SK-N-SH (cell line): ENCODE measurements around the gene NUP35. TPM values are rescaled to one million over a fixed set of nuclear protein-coding genes. Genes with fewer than 3 reads are reported as not detected.

Experiments used
- CTCF ChIA-PET: fragments of 300-600, 350-600 bp; formaldehyde crosslinking; extraction: SDS; loops from one replicate; lab custom pipeline; 2021; lab: Yijun Ruan, JAX
- POLR2A ChIA-PET: fragments of 350-600 bp; sonication (Branson Sonifier 250); formaldehyde crosslinking; extraction: SDS; loops from one replicate; lab custom pipeline; 2020; ENCODE audit warnings: antibody characterized with exemption, inconsistent platforms; lab: Yijun Ruan, JAX
- DNase-seq: peaks from one replicate; pipeline ENCODE4 v3.0.0; 2012
- H2AFZ ChIP-seq: fragments of 200-600 bp; sonication (generic); 2 replicates; pipeline ENCODE4 v1.8.1; 2016; ENCODE audit warnings: antibody characterized with exemption, mild to moderate bottlenecking, low read depth
- H3F3A ChIP-seq: fragments of 200-600 bp; sonication (generic); replicated peaks from 2 replicates; pipeline ENCODE3; 2016; ENCODE audit warnings: antibody characterized with exemption, mild to moderate bottlenecking; ENCODE audit not compliant: insufficient read depth
- H3K27ac ChIP-seq, 2 experiments: fragments of 200-500 bp in 1 of 2; fragments of 200-600 bp in 1 of 2; sonication (Bioruptor generic) in 1 of 2; sonication (generic), shearing (Covaris generic) in 1 of 2; 2 replicates each; pipeline versions ENCODE4 v1.5.1 to v1.6.1; 2014 to 2016; ENCODE audit warnings: low read depth in 2 of 2, inconsistent platforms in 1 of 2, low read length in 1 of 2, mild to moderate bottlenecking in 1 of 2, mixed read lengths in 1 of 2
- H3K27me3 ChIP-seq: fragments of 200-600 bp; sonication (generic), shearing (Covaris generic); 2 replicates; pipeline ENCODE4 v1.6.1; 2016; ENCODE audit warnings: mixed run types; ENCODE audit not compliant: insufficient read depth
- H3K36me3 ChIP-seq, 2 experiments: fragments of 200-500 bp in 1 of 2; fragments of 200-600 bp in 1 of 2; sonication (Bioruptor generic) in 1 of 2; sonication (generic) in 1 of 2; replicated peaks in 1 of 2; 2 replicates each; pipeline versions ENCODE3 to v1.5.1; 2014 to 2016; ENCODE audit warnings: low read length in 1 of 2, mild to moderate bottlenecking in 1 of 2; ENCODE audit not compliant: insufficient read depth in 2 of 2, control insufficient read depth in 1 of 2
- H3K4me1 ChIP-seq, 2 experiments: fragments of 200-500 bp in 1 of 2; fragments of 200-600 bp in 1 of 2; sonication (Bioruptor generic) in 1 of 2; sonication (generic), shearing (Covaris generic) in 1 of 2; 2 replicates each; pipeline versions ENCODE4 v1.5.1 to v1.6.1; 2014 to 2016; ENCODE audit warnings: low read depth in 1 of 2, low read length in 1 of 2, mixed run types in 1 of 2; ENCODE audit not compliant: insufficient read depth in 2 of 2, control insufficient read depth in 1 of 2
- H3K4me2 ChIP-seq: fragments of 200-600 bp; sonication (generic), shearing (Covaris generic); 2 replicates; pipeline ENCODE4 v1.6.1; 2017; ENCODE audit warnings: mixed run types
- H3K4me3 ChIP-seq, 2 experiments: fragments of 200-500 bp in 1 of 2; fragments of 200-600 bp in 1 of 2; sonication (Bioruptor generic) in 1 of 2; sonication (generic), shearing (Covaris generic) in 1 of 2; 2 replicates each; pipeline versions ENCODE4 v1.5.1 to v1.8.1; 2014 to 2016; ENCODE audit warnings: low read depth in 2 of 2, inconsistent platforms in 1 of 2, low read length in 1 of 2, mild to moderate bottlenecking in 1 of 2, mixed read lengths in 1 of 2, moderate library complexity in 1 of 2
- H3K79me2 ChIP-seq: fragments of 200-600 bp; sonication (generic); 2 replicates; pipeline ENCODE4 v1.8.1; 2017; ENCODE audit warnings: mild to moderate bottlenecking; ENCODE audit not compliant: insufficient read depth
- H3K9ac ChIP-seq: fragments of 200-600 bp; sonication (generic); 2 replicates; pipeline ENCODE4 v1.6.1; 2017; ENCODE audit warnings: mixed run types
- H3K9me2 ChIP-seq: fragments of 200-600 bp; sonication (generic); 2 replicates; pipeline ENCODE4 v1.6.1; 2017; ENCODE audit warnings: mixed run types
- H3K9me3 ChIP-seq: fragments of 200-600 bp; sonication (generic); 2 replicates; pipeline ENCODE4 v1.6.1; 2017; ENCODE audit warnings: mixed run types, mild to moderate bottlenecking, moderate library complexity
- H4K20me1 ChIP-seq: fragments of 200-600 bp; sonication (generic); 2 replicates; pipeline ENCODE4 v1.6.1; 2017; ENCODE audit warnings: mild to moderate bottlenecking, mixed run types; ENCODE audit not compliant: insufficient read depth
- CHD2 ChIP-seq: fragments of 150-350 bp; IDR thresholded peaks from 2 replicates; pipeline ENCODE4 v1.6.1; 2018; ENCODE audit warnings: low read length; ENCODE audit not compliant: partially characterized antibody
- CTCF ChIP-seq: fragments of 200-600 bp; sonication (generic); IDR thresholded peaks from 2 replicates; pipeline ENCODE4 v1.6.1; 2017; ENCODE audit warnings: antibody characterized with exemption, mild to moderate bottlenecking, moderate library complexity
- ELF1 ChIP-seq: IDR thresholded peaks from 2 replicates; pipeline ENCODE4 v1.4.0; 2012
- EZH2phosphoT487 ChIP-seq: fragments of 200-600 bp; sonication (generic); IDR thresholded peaks from 2 replicates; pipeline ENCODE4 v1.6.1; 2017; ENCODE audit warnings: low read depth, mixed run types, mild to moderate bottlenecking, antibody characterized with exemption, moderate library complexity, borderline replicate concordance
- FOSL2 ChIP-seq: IDR thresholded peaks from 2 replicates; pipeline ENCODE4 v1.4.0; 2012; ENCODE audit warnings: low read depth, mild to moderate bottlenecking, moderate library complexity, borderline replicate concordance
- FOXJ3 ChIP-seq: sonication (generic); formaldehyde crosslinking; IDR thresholded peaks from 2 replicates; pipeline ENCODE4 v1.5.1; 2020; ENCODE audit warnings: mild to moderate bottlenecking, missing genetic modification reagents
- FOXM1 ChIP-seq: IDR thresholded peaks from 2 replicates; pipeline ENCODE4 v1.4.0; 2012; ENCODE audit warnings: low read depth, mild to moderate bottlenecking
- GABPA ChIP-seq: IDR thresholded peaks from 2 replicates; pipeline ENCODE4 v1.4.0; 2012; ENCODE audit warnings: low read depth, mild to moderate bottlenecking
- GATA2 ChIP-seq: sonication (generic); formaldehyde crosslinking; IDR thresholded peaks from 2 replicates; pipeline ENCODE4 v1.5.0; 2020; ENCODE audit warnings: mild to moderate bottlenecking, missing genetic modification reagents
- JUND ChIP-seq: IDR thresholded peaks from 2 replicates; pipeline ENCODE4 v1.4.0; 2012
- MAX ChIP-seq: IDR thresholded peaks from 2 replicates; pipeline ENCODE4 v1.4.0; 2012; ENCODE audit warnings: low read depth
- NRF1 ChIP-seq: IDR thresholded peaks from 2 replicates; pipeline ENCODE4 v1.6.1; 2012; ENCODE audit warnings: low read depth, mild to moderate bottlenecking, low read length
- POLR2AphosphoS5 ChIP-seq: IDR thresholded peaks from 2 replicates; pipeline ENCODE4 v1.6.1; 2012; ENCODE audit warnings: low read depth, low read length
- RAD21 ChIP-seq: IDR thresholded peaks from 2 replicates; pipeline ENCODE4 v1.6.1; 2012; ENCODE audit warnings: mild to moderate bottlenecking, low read length
- RFX5 ChIP-seq: IDR thresholded peaks from 2 replicates; pipeline ENCODE4 v1.6.1; 2012; ENCODE audit warnings: mild to moderate bottlenecking, improper control_type of control experiment, low read length
- SIN3A ChIP-seq: IDR thresholded peaks from 2 replicates; pipeline ENCODE4 v1.6.1; 2012; ENCODE audit warnings: low read depth, mild to moderate bottlenecking, low read length, moderate library complexity, borderline replicate concordance
- TCF12 ChIP-seq: IDR thresholded peaks from 2 replicates; pipeline ENCODE4 v1.4.0; 2012
- TEAD4 ChIP-seq: IDR thresholded peaks from 2 replicates; pipeline ENCODE4 v1.4.0; 2012; ENCODE audit warnings: mild to moderate bottlenecking, borderline replicate concordance; ENCODE audit not compliant: insufficient read depth
- USF2 ChIP-seq: fragments of 150-350 bp; IDR thresholded peaks from 2 replicates; pipeline ENCODE4 v1.6.1; 2017; ENCODE audit warnings: antibody characterized with exemption, low read length, low read depth, borderline replicate concordance
- YY1 ChIP-seq: IDR thresholded peaks from 2 replicates; pipeline ENCODE4 v1.4.0; 2012; ENCODE audit warnings: low read depth, mild to moderate bottlenecking
- ZBTB33 ChIP-seq: IDR thresholded peaks from 2 replicates; pipeline ENCODE4 v1.4.0; 2012; ENCODE audit warnings: low read depth, borderline replicate concordance
- WGBS: methylation state at CpG from one replicate; pipeline ENCODE4 v1.1.6; 2017; ENCODE audit warnings: low lambda C conversion rate; 5-methylcytosine and 5-hydroxymethylcytosine counted together
- polyA plus RNA-seq, 3 experiments: library from polyadenylated mRNA; depleted of rRNA; stranded (reverse); fragments of >200 nt; gene quantifications; 2 replicates each; pipeline ENCODE4 v1.2.3, GENCODE V29; 2012

NUP35 gene
- polyA plus RNA-seq, 1 of the 3 experiments (the other 2 are of a cell fraction), result 9.1 TPM

GRCh38 chr2:183112577-183112976 is 11.7 kb upstream of the NUP35 start:
- no peaks in the 10 kb centered on the region for H3K36me3 ChIP-seq
- TF ChIP-seq ZBTB33 (no peak), CTCF (no peak), YY1 (no peak), EZH2phosphoT487 (no peak), TEAD4 (no peak), RFX5 (no peak), JUND (no peak), FOXM1 (no peak), CHD2 (no peak), RAD21 (no peak), USF2 (no peak), GATA2 (CRISPR knock-in tag) (no peak), MAX (no peak)
- TF ChIP-seq, all 33 proteins: peak for 0
- Histone ChIP-seq H4K20me1 (no peaks in the 10 kb centered on the region), H3K27ac (no peak overlapping the region), H3K4me2 (no peak overlapping the region), H3K4me1 (no peaks in the 10 kb centered on the region), H3K27me3 (no peaks in the 10 kb centered on the region), H3K9me2 (no peaks in the 10 kb centered on the region), H2AFZ (no peak overlapping the region), H3K9me3 (no peaks in the 10 kb centered on the region), H3F3A (no peaks in the 10 kb centered on the region), H3K4me3 (no peak overlapping the region), H3K79me2 (no peaks in the 10 kb centered on the region), H3K9ac (no peak overlapping the region)
- WGBS, result 78% methylated on average over 3 of the region's 3 CpGs
- DNase-seq, result no peak
- POLR2A ChIA-PET, result no interaction called here
- CTCF ChIA-PET, result no interaction called here

GRCh38 chr2:183113630-183114029 is 10.6 kb upstream of the NUP35 start:
- WGBS, result 45% methylated on average over 2 of the region's 2 CpGs
- POLR2A ChIA-PET, result no interaction called here

More at GRCh38 chr2:183113630-183114029, 10.6 kb upstream of the NUP35 start:
- Histone ChIP-seq H3K4me3 (no peak overlapping the region), H3K9me3 (no peaks in the 10 kb centered on the region), H4K20me1 (no peaks in the 10 kb centered on the region), H3K4me2 (no peak overlapping the region), H3K79me2 (no peaks in the 10 kb centered on the region), H3K36me3 (no peaks in the 10 kb centered on the region), H3K9ac (no peak overlapping the region), H3F3A (no peaks in the 10 kb centered on the region), H2AFZ (no peak overlapping the region), H3K9me2 (no peaks in the 10 kb centered on the region), H3K27ac (no peak overlapping the region), H3K4me1 (no peaks in the 10 kb centered on the region), H3K27me3 (no peaks in the 10 kb centered on the region)
- TF ChIP-seq FOSL2 (no peak), GABPA (no peak), RFX5 (no peak), MAX (no peak), SIN3A (no peak), ELF1 (no peak), ZBTB33 (no peak), NRF1 (no peak), CHD2 (no peak), FOXJ3 (CRISPR knock-in tag) (no peak), POLR2AphosphoS5 (no peak), TCF12 (no peak), GATA2 (CRISPR knock-in tag) (no peak)
- no peak for DNase-seq
- CTCF ChIA-PET, result interaction anchor here (0.6 kb wide), 1 partner anchor 12 kb away, joined by 3 read pairs; no protein-coding TSS in a partner anchor
